Nucleus accumbens (tissue), 56 donors: ENCODE results near the gene CFAP90.

Source experiments
- DNase-seq, 56 donors: peaks; one replicate each; lab custom pipeline; 2025; lab: John Stamatoyannopoulos, UW

The CFAP90 gene

GRCh38 chr5:7850395-7851239 lies at the start of gene CFAP90:
Gene CFAP90 (minus strand): TSS chr5:7851133. CDS start chr5:7851021, 112 bp downstream.
- DNase-seq: peak in 25 of 56 donors; percentile 9 to 77 (median 33)

GRCh38 chr5:7897014-7897600 lies 46.2 kb upstream of the CFAP90 start:
- no peak for DNase-seq

GRCh38 chr5:7894860-7895259 lies 43.9 kb upstream of the CFAP90 start:
- DNase-seq: no peak

DNA sequence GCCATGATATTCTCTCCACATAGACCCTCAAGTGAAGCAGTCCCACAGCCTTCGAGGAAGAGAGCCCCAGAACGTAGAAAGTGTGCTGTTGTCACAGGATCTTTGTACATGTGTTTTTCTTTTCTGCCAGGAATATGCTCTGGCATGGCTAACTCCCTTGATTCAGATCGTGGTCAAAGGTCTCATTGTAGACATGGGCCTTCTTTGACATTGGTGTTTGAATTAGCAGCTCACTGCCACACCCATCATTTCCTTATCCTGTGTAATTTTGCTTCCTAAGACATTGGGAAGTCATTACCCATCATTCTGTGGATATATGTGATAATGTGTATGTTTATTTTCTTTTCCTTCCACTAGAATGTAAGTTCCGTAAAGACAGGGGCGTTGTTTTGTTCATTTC lies 43.5 kb upstream of the CFAP90 start:
- DNase-seq: no peak

- DNase-seq: no peak
These were observed 38.0 kb upstream of the CFAP90 start for GRCh38 chr5:7888901-7889300.

GRCh38 chr5:7886849-7887475 lies 36.0 kb upstream of the CFAP90 start:
- no peak for DNase-seq

GRCh38 chr5:7884491-7885267 lies 33.7 kb upstream of the CFAP90 start:
- peak in 27 of 56 donors; percentile 6 to 67 (median 39) for DNase-seq

GRCh38 chr5:7882926-7883325 lies 32.0 kb upstream of the CFAP90 start:
- no peak for DNase-seq

DNA sequence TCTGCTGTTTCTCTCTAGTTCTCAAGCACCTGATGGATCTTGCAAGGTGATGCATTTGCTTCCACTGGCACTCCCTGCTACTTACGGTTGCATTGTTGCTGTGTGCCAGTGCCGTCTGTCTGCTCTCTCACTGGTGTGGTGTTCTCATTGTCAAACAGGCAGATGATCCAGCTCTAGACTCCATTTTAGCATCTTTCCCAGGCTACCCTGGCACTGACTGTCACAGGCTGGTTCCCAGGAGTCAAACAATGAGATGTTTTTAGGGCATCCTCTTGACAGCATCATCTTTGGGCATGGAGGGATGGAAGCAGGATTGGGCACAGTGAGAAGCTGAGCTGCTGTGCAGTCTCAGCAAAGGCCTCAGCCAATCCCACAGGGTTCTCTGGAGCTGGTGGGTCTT lies 30.9 kb upstream of the CFAP90 start:
- peak in 39 of 56 donors; percentile 15 to 80 (median 50) for DNase-seq

DNA sequence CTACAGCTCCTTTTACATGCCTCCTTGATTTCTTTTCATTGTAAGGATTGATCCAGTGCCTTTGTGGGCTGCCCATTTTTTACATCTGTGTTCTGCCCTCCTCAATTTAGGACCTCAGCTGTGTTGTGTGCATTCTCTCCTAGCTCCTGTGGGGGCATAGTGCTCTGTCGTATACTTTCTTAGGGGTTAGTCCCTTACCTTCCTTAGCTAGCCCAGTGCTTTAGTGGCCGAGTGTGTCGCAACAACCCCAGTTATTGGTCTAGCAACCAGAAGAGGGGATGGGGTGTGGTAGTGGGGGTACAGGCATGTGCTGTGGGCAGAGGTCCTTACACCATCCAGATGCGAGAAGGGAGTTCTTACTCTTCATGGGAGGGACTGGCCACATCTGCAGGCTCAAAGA lies 30.2 kb upstream of the CFAP90 start:
- no peak for DNase-seq

DNA sequence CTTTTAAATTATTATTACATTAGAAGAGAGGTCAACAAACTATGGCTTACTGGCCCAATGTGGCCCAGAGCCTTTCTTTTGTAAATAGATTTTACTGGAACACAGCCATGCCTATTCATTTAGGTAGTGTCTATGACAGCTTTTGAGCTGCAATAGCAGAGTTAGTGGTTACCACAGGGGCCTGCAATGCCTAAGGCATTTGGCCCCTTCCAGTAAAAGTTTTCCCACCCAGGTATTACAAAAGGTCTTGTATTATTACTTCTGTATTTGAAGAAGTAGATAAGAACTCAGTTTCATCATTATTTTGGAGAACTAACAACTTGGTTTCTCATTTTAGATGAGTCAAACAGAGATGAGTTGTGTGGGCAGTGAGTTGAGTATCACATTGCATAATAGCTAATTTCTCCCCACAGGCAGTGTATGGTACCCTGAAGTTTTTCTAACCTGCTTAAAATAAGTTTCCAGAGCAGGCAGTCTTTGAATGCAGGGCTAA lies 27.5 kb upstream of the CFAP90 start:
- DNase-seq: peak in 1 of 56 donors; percentile 26

DNA sequence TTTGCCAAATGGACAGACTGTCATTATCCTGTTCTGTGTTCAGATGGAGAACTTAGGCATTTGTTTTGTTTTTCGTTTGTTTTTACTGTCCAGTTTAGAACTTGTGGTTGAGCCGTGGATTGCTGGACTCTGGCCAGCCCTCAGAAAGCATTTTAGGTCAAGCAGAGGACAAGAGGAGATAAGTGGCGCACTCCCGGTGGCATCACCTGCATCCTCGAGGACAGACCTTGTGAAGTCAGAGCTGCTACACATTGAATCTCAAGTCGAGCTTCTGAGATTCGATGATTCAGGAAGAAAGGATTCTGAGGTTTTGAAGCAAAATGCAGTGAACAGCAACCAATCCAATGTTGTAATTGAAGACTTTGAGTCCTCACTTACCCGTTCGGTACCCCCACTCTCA lies 26.9 kb upstream of the CFAP90 start:
- no peak for DNase-seq

GRCh38 chr5:7876867-7877266 lies 25.9 kb upstream of the CFAP90 start:
- DNase-seq: peak in 9 of 56 donors; percentile 14 to 48 (median 30)

GRCh38 chr5:7875151-7875550 lies 24.2 kb upstream of the CFAP90 start:
- no peak for DNase-seq

- no peak for DNase-seq
These were observed 23.7 kb upstream of the CFAP90 start for GRCh38 chr5:7874639-7875038.

DNA sequence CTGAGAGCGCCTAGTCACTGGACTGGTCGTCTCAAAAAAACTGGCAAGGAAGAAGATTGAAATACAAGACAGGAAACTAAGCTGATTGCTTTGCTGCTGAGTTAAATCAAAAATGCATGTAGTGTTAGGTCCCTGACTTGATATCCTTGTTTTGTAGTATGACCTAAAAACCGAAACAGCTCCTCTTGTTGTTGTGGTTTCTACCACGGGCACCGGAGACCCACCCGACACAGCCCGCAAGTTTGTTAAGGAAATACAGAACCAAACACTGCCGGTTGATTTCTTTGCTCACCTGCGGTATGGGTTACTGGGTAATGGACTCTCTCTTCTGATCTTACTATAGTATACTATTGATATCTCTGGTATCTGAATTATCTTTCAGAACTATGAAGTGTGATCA lies 22.3 kb upstream of the CFAP90 start:
- no peak for DNase-seq

GRCh38 chr5:7872517-7873130 lies 21.7 kb upstream of the CFAP90 start:
- DNase-seq: peak in 6 of 56 donors; percentile 36 to 54 (median 42)

- no peak for DNase-seq
These were observed 20.7 kb upstream of the CFAP90 start for GRCh38 chr5:7871653-7872052.

DNA sequence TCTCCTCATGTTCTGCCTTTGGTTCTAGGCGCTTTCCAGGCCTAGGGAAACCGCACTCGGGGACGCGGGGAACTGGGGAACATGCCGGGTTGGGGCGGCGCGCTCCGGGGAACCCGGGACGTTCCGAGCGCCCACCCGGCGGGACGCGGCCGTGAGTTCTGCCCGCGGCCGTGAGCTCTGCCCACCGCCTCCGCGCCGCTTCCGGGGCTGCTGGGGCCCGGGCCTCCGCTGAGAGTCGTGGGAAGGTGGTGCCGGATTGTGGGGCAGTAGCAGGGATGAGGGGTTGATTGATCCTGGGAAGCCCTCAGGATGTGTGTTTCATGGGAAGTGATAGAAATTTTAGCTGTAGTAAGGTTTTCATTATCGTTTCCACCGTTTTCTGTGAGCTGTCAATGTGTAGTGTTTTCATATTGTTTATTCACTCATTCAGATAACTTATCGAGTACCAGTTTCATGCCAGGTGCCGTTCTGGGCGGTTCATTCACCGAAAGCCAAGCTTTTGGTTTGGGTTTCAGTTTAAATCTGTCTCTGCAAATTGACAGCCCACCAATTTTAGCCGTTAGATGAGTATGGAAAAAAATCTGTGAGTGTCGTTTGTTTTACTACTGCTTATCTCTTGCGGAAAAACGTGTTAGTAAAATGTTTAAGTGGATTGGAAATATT lies 18.7 kb upstream of the CFAP90 start:
- no peak for DNase-seq
